GM18505 (cell line): ENCODE results near the gene KIF26A.
"Not testable (repeated sequence)": the region's sequence is repeated elsewhere in the genome, so short reads cannot be mapped to it uniquely, and the experiment has no call there.

Source experiments
- ATAC-seq: cut with Tn5 transposase; IDR thresholded peaks from one replicate; pipeline ENCODE4 v1.9.1; 2021; ENCODE audit not compliant: unreplicated experiment
- POLR2A ChIP-seq: IDR thresholded peaks from 4 replicates; pipeline ENCODE4 v1.6.1; 2011; ENCODE audit warnings: borderline replicate concordance; ENCODE audit not compliant: insufficient read depth, insufficient read length; ENCODE audit errors: extremely low read depth

The KIF26A gene

GRCh38 chr14:104151026-104151381, 12.6 kb downstream of the KIF26A start:
- ATAC-seq: no peak
- TF ChIP-seq POLR2A: no peak

GRCh38 chr14:104151566-104152245, 13.3 kb downstream of the KIF26A start:
- ATAC-seq: no peak
- TF ChIP-seq POLR2A: no peak

- ATAC-seq: no peak
These were observed 13.8 kb downstream of the KIF26A start for GRCh38 chr14:104152246-104152575.

GRCh38 chr14:104152686-104153393, 14.5 kb downstream of the KIF26A start:
- no peak for TF ChIP-seq POLR2A
- no peak for ATAC-seq

More at GRCh38 chr14:104152246-104152575, 13.8 kb downstream of the KIF26A start:
- TF ChIP-seq POLR2A: no peak

GRCh38 chr14:104153394-104153755, 15.0 kb downstream of the KIF26A start:
- ATAC-seq: not testable (repeated sequence)

- TF ChIP-seq POLR2A: no peak
- ATAC-seq: no peak
These were observed 15.9 kb downstream of the KIF26A start for GRCh38 chr14:104154246-104154645.

- ATAC-seq: no peak
These were observed 17.1 kb downstream of the KIF26A start for GRCh38 chr14:104155513-104155912.

GRCh38 chr14:104156142-104156541, 17.8 kb downstream of the KIF26A start:
- ATAC-seq: no peak
- TF ChIP-seq POLR2A: no peak

More at GRCh38 chr14:104155513-104155912, 17.1 kb downstream of the KIF26A start:
- no peak for TF ChIP-seq POLR2A

- ATAC-seq: no peak
- TF ChIP-seq POLR2A: no peak
These were observed 18.9 kb downstream of the KIF26A start for GRCh38 chr14:104157016-104157928.

GRCh38 chr14:104158827-104159798, 20.7 kb downstream of the KIF26A start:
- no peak for ATAC-seq
- no peak for TF ChIP-seq POLR2A

GRCh38 chr14:104159990-104160389, 21.6 kb downstream of the KIF26A start:
- no peak for ATAC-seq
- TF ChIP-seq POLR2A: no peak

- no peak for ATAC-seq
- no peak for TF ChIP-seq POLR2A
These were observed 23.4 kb downstream of the KIF26A start for GRCh38 chr14:104161602-104162367.
